GM23338 (cell line): ENCODE results near the gene LRCH3. TPM values are rescaled to one million over a fixed set of nuclear protein-coding genes. Genes with fewer than 3 reads are reported as not detected.

Source experiments
- ATAC-seq: fragments of 200-7000 bp; cut with Tn5 transposase; 3 replicates; pipeline ENCODE4 v1.9.1; 2020
- DNase-seq: peaks from one replicate; pipeline ENCODE4 v3.0.0-alpha.2; 2015; ENCODE audit warnings: low spot score
- H2AFZ ChIP-seq: fragments of 200-600 bp; sonication (generic); 2 replicates; pipeline ENCODE4 v1.8.0; 2016; ENCODE audit warnings: antibody characterized with exemption, mild to moderate bottlenecking, moderate library complexity
- H3F3A ChIP-seq: fragments of 200-600 bp; sonication (generic); replicated peaks from 2 replicates; pipeline ENCODE4 v1.8.0; 2017; ENCODE audit warnings: antibody characterized with exemption, mixed run types, low read depth
- H3K27ac ChIP-seq: fragments of 200-600 bp; sonication (generic); 2 replicates; pipeline ENCODE4 v1.6.1; 2016; ENCODE audit warnings: low read depth
- H3K27me3 ChIP-seq: fragments of 200-600 bp; sonication (generic); 2 replicates; pipeline ENCODE4 v1.8.0; 2016; ENCODE audit warnings: mild to moderate bottlenecking, mixed run types, moderate library complexity; ENCODE audit not compliant: insufficient read depth
- H3K36me3 ChIP-seq: fragments of 200-600 bp; sonication (generic); 2 replicates; pipeline ENCODE4 v1.8.0; 2016; ENCODE audit warnings: mild to moderate bottlenecking; ENCODE audit not compliant: insufficient read depth
- H3K4me1 ChIP-seq: fragments of 200-600 bp; sonication (generic); 2 replicates; pipeline ENCODE4 v1.8.0; 2016; ENCODE audit warnings: mild to moderate bottlenecking, moderate library complexity; ENCODE audit not compliant: insufficient read depth
- H3K4me2 ChIP-seq: fragments of 200-600 bp; sonication (generic); 2 replicates; pipeline ENCODE4 v1.7.1; 2017; ENCODE audit warnings: mixed run types
- H3K4me3 ChIP-seq: fragments of 200-600 bp; sonication (generic); 2 replicates; pipeline ENCODE4 v1.6.1; 2016; ENCODE audit warnings: mixed run types
- H3K79me2 ChIP-seq: fragments of 200-600 bp; sonication (generic); replicated peaks from 2 replicates; pipeline ENCODE4 v1.8.0; 2017; ENCODE audit warnings: mild to moderate bottlenecking; ENCODE audit not compliant: insufficient read depth
- H3K9me2 ChIP-seq: fragments of 200-600 bp; sonication (generic); 2 replicates; pipeline ENCODE4 v1.8.0; 2017; ENCODE audit not compliant: insufficient read depth
- H4K20me1 ChIP-seq: fragments of 200-600 bp; sonication (generic); replicated peaks from 2 replicates; pipeline ENCODE4 v1.8.0; 2017; ENCODE audit warnings: mild to moderate bottlenecking; ENCODE audit not compliant: insufficient read depth
- H3K27ac Mint-ChIP-seq: 2 replicates; pipeline ENCODE4 v1.8.0; 2020; ENCODE audit warnings: inconsistent platforms, mild to moderate bottlenecking, moderate library complexity, mixed read lengths
- H3K27me3 Mint-ChIP-seq: 3 replicates; pipeline ENCODE4 v1.8.0; 2022; ENCODE audit warnings: low read depth, mild to moderate bottlenecking, moderate library complexity, mixed read lengths, inconsistent platforms; ENCODE audit not compliant: insufficient read depth, poor library complexity
- H3K36me3 Mint-ChIP-seq: 3 replicates; pipeline ENCODE4 v1.8.0; 2021; ENCODE audit warnings: low read depth, mild to moderate bottlenecking, inconsistent platforms, moderate library complexity, mixed read lengths
- H3K4me1 Mint-ChIP-seq: 3 replicates; pipeline ENCODE4 v1.8.0; 2020; ENCODE audit warnings: mild to moderate bottlenecking, inconsistent platforms, mixed read lengths
- H3K4me3 Mint-ChIP-seq: 3 replicates; pipeline ENCODE4 v1.8.0; 2021; ENCODE audit warnings: moderate library complexity, mild to moderate bottlenecking, inconsistent platforms, mixed read lengths
- H3K9me3 Mint-ChIP-seq: 3 replicates; pipeline ENCODE4 v1.8.0; 2020; ENCODE audit warnings: moderate library complexity, mild to moderate bottlenecking, inconsistent platforms, mixed read lengths
- CREB1 ChIP-seq: fragments of 250-450 bp; sonication (Bioruptor Pico); IDR thresholded peaks from 2 replicates; pipeline ENCODE4 v1.5.0; 2020; ENCODE audit warnings: low read depth, mild to moderate bottlenecking, moderate library complexity
- CTCF ChIP-seq, 2 experiments: fragments of 200-600 bp in 1 of 2; sonication (generic) in 1 of 2; conservative IDR thresholded peaks; 2 replicates each; pipeline versions ENCODE4 v1.5.1 to v1.6.1; 2016 to 2017; ENCODE audit warnings: antibody characterized with exemption in 2 of 2, low read depth in 2 of 2, mild to moderate bottlenecking in 2 of 2, moderate library complexity in 1 of 2
- EZH2 ChIP-seq: fragments of 200-600 bp; sonication (generic); IDR thresholded peaks from one replicate; pipeline ENCODE4 v1.8.0; 2017; ENCODE audit warnings: antibody characterized with exemption, mild to moderate bottlenecking, low read depth; ENCODE audit not compliant: unreplicated experiment
- EZH2phosphoT487 ChIP-seq: fragments of 200-600 bp; sonication (generic); IDR thresholded peaks from one replicate; pipeline ENCODE4 v1.8.1; 2018; ENCODE audit warnings: antibody characterized with exemption; ENCODE audit not compliant: unreplicated experiment
- NANOG ChIP-seq: IDR thresholded peaks from 2 replicates; pipeline ENCODE4 v1.6.1; 2016; ENCODE audit warnings: antibody characterized with exemption, borderline replicate concordance
- POLR2AphosphoS5 ChIP-seq: IDR thresholded peaks from 2 replicates; pipeline ENCODE4 v1.6.1; 2016; ENCODE audit warnings: antibody characterized with exemption, low read depth
- REST ChIP-seq: IDR thresholded peaks from one replicate; pipeline ENCODE4 v1.6.1; 2018; ENCODE audit warnings: antibody characterized with exemption; ENCODE audit not compliant: unreplicated experiment
- STAT1 ChIP-seq: IDR thresholded peaks from one replicate; pipeline ENCODE4 v1.6.1; 2016; ENCODE audit warnings: antibody characterized with exemption; ENCODE audit not compliant: unreplicated experiment
- ZNF114 ChIP-seq: fragments of 250-450 bp; sonication (Bioruptor Pico); IDR thresholded peaks from 2 replicates; pipeline ENCODE4 v1.5.0; 2020; ENCODE audit warnings: mild to moderate bottlenecking, moderate library complexity
- ZNF331 ChIP-seq: fragments of 250-450 bp; sonication (Bioruptor Pico); IDR thresholded peaks from 2 replicates; pipeline ENCODE4 v1.5.0; 2020; ENCODE audit warnings: low read depth, mild to moderate bottlenecking, moderate library complexity
- ZNF462 ChIP-seq: fragments of 250-450 bp; sonication (Bioruptor Pico); IDR thresholded peaks from 2 replicates; pipeline ENCODE4 v1.5.0; 2020; ENCODE audit warnings: mild to moderate bottlenecking, moderate library complexity
- polyA plus RNA-seq: library from polyadenylated mRNA; unstranded; fragments of >200 nt; fragmentation: Nextera tagmentation; extraction: Ambion mirVana; gene quantifications from 2 replicates; pipeline ENCODE4 v1.2.1, GENCODE V29; 2016
- total RNA-seq: library from RNA; depleted of rRNA; stranded (reverse); fragments of >200 nt; shearing (Covaris generic); gene quantifications from 2 replicates; pipeline ENCODE4 v1.2.3, GENCODE V29; 2014
- TF ChIP-seq, protein P1 (sequence below): IDR thresholded peaks from 2 replicates; pipeline ENCODE4 v1.6.1; 2016; ENCODE audit warnings: antibody characterized with exemption

The LRCH3 gene
- total and polyA plus RNA-seq, 2 experiments from 2014 or later, result 22.9 to 60.0 TPM

DNA sequence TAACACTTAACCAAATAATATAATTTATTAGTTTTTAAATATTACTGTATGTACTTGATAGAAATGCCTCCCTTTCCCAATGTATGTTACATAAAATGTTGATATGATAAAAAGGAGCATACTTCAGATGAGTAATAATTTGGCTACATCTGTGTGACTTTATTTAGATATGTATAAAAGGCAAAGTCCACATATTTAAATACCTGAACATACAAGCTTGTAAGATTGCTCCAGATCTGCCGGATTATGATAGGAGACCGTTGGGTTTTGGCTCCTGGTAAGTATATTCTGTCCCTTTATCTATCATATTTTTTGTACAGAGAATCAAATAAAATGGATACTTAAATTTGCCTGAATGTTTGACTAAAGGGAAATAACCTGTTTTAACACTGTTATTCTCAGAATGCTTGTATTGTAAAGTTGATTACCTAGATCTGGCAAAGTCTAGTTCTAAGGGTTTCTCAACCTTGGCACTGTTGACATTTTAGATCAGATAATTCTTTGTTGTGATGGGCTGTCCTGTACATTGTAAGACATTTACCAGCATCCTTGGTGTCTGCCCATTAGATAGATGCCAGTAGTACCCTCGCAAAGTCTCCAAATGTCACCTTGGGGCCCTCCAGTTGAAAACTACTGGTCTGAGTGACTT is 38.5 kb downstream of the LRCH3 start:
- DNase-seq (no peak), ATAC-seq (no peak)
- Histone ChIP-seq H3K4me1 (no peaks in the 10 kb centered on the region), H3K79me2 (no peaks in the 10 kb centered on the region), H3K36me3 (peaks cover 34% of the 10 kb centered on the region), H3K27ac (no peak overlapping the region), H3K4me3 (no peak overlapping the region), H3K27me3 (no peaks in the 10 kb centered on the region), H2AFZ (no peak overlapping the region), H3F3A (no peaks in the 10 kb centered on the region), H3K4me2 (no peak overlapping the region), H4K20me1 (peaks cover 8% of the 10 kb centered on the region; the same call in 1 of the 2 replicates), H3K9me2 (no peaks in the 10 kb centered on the region)
- peaks cover 62% of the 10 kb centered on the region for H3K36me3 Mint-ChIP-seq
- H3K9me3 Mint-ChIP-seq, result no peaks in the 10 kb centered on the region
- no peak overlapping the region for H3K4me3 Mint-ChIP-seq
- H3K4me1 Mint-ChIP-seq, result no peaks in the 10 kb centered on the region
- no peak overlapping the region for H3K27ac Mint-ChIP-seq
- no peaks in the 10 kb centered on the region for H3K27me3 Mint-ChIP-seq
- no peak for TF ChIP-seq CTCF (conservative IDR thresholded peaks at IDR 0.05; ENCODE audit: low read depth in 2 of 2)
- TF ChIP-seq, protein P1, sequence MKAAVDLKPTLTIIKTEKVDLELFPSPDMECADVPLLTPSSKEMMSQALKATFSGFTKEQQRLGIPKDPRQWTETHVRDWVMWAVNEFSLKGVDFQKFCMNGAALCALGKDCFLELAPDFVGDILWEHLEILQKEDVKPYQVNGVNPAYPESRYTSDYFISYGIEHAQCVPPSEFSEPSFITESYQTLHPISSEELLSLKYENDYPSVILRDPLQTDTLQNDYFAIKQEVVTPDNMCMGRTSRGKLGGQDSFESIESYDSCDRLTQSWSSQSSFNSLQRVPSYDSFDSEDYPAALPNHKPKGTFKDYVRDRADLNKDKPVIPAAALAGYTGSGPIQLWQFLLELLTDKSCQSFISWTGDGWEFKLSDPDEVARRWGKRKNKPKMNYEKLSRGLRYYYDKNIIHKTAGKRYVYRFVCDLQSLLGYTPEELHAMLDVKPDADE, result no peak
- no peak for TF ChIP-seq NANOG
- TF ChIP-seq EZH2phosphoT487, result no peak
- no peak for TF ChIP-seq STAT1
- no peak for TF ChIP-seq CREB1 (CRISPR knock-in tag)
- TF ChIP-seq ZNF331, result no peak
- TF ChIP-seq REST, result no peak
- no peak for TF ChIP-seq ZNF462 (CRISPR knock-in tag)
- TF ChIP-seq EZH2, result no peak
- no peak for TF ChIP-seq ZNF114
- TF ChIP-seq POLR2AphosphoS5, result no peak
